Right renal pelvis (tissue), 4 donors: ENCODE measurements around the gene SAXO1. TPM values are rescaled to one million over a fixed set of nuclear protein-coding genes. Genes with fewer than 3 reads are reported as not detected.
"Not testable (repeated sequence)": the region's sequence is repeated elsewhere in the genome, so short reads cannot be mapped to it uniquely, and the experiment has no call there.

Experiments
- DNase-seq, 4 donors: peaks; one replicate each; pipeline ENCODE4 v3.0.0-alpha.2; 2013; ENCODE audit warnings: low read depth in 4 of 4, low spot score in 3 of 4, missing footprints in 1 of 4
- polyA plus RNA-seq, 4 donors: library from polyadenylated mRNA; unstranded; fragments of 120-200 nt; gene quantifications; one replicate each; pipeline ENCODE4 v1.2.1, GENCODE V29; 2013; ENCODE audit not compliant: insufficient read length in 4 of 4

SAXO1 gene
- polyA plus RNA-seq, 4 donors, result 0.17 to 0.26 (median 0.24) TPM

DNA sequence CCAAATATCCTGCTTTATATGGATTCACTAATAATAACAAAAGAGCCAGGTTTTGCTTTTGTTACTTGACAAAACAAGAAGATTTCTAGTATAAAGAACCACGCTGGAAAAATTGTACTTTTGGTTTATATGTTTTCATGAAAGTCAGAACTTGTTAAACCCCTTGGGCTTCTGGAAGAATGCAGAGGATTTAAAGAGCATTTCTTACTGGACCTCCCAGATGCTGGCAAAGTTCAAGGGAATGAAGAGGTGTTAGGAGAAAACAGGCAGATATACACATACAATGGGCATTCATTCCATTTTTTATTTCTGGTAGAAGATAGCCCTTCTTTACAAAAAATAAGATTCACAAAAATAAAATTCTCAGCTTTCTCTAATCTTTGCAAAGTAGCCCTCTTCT lies 61.1 kb downstream of the SAXO1 start:
- DNase-seq, result no peak

DNA sequence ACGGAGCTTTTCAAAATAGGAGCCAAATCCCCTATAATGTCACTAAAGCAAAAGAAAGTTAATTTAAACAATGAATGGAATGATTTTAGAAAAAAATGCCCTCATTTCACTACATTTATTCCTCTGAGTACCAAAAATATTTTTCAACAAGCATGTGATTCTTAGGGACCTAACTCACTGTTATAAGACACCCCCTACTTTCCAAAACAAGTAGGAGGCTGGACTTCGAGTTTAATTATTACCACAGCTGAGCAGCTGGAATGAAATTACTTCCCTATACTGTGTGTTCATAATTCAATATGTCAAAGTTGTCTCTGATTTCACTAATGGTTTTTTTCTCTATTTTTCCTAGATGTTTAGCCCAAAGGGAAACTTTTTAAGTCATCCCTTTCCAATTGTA lies 61.6 kb downstream of the SAXO1 start:
- no peak for DNase-seq

- no peak for DNase-seq
Measured at GRCh38 chr9:18970393-18970792, 62.6 kb downstream of the SAXO1 start.

DNA sequence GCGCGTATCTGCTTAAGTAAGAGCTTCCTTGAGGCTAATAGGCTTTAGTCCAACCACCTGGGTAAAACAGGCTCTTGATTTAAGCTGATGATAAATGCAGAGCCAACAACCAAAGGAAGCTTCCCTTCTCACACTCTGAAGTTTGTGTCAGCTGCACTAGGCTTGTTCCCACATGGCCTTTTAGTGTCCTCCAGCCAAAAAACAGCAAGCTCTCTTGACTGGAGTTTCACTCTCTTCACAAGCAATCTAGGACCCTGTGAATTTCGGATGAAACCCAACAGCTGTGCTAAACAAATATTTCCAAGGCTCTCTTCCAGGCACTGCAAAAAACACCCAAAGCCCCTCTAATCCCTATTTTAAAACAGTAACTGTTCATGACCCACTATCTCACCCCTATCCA lies 63.9 kb downstream of the SAXO1 start:
- DNase-seq, result no peak

DNA sequence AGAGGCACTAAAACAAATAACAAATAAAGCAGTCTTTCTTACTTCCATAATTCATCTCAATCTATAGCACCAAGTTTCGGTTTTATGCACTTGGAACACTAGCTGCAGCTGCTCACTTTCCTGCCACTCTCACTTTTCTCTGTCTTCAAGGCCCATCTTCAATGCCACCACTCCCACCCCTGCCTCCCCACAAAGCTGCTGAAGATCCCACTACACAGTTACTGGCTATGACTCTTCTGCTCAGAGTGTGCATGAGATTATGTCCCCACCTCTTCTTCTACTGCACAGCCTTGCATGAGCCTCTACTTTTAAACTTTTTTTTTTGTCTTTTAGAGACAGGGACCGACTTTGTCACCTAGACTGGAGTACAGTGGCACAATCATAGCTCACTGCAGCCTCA lies 77.4 kb downstream of the SAXO1 start:
- no peak for DNase-seq

DNA sequence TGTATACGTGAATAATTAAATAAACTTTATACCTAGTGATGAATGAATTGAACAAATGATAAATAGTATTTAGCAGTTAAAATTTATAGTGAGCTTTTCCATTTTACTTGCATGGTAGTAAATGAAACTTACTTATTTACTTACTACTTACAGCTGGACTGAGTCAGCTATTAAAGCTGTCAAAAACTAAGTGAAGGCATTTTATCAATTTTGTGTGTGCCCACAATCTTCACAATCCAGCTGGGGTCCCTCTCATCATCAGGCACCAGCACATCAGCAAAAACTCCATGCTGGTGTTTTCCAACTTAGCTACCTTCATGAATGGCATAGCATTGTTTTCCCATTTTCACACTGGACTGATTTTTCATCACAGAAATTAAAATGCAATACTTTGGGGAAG lies 81.1 kb downstream of the SAXO1 start:
- DNase-seq, result no peak

GRCh38 chr9:18947892-18948339 lies 85.1 kb downstream of the SAXO1 start:
- no peak for DNase-seq

DNA sequence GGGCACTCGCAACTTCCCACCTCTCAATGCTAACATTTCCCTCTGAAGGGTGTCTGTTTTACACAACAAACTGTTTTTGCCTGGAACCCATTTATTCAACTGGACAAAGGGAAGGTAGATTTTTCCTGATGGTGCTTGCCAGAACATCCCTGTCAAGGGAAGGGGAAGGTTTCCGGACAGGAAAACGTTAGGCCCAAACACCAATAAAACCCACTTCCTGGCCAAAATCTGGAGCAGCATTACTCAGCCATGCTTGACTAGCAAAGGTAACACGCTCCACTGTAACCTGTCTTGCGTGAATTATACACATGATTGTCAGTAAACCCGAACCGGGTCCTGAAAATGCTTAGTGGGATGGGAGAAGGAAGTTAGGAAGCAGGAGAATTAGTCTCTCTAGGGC lies 90.2 kb downstream of the SAXO1 start:
- no peak for DNase-seq

DNA sequence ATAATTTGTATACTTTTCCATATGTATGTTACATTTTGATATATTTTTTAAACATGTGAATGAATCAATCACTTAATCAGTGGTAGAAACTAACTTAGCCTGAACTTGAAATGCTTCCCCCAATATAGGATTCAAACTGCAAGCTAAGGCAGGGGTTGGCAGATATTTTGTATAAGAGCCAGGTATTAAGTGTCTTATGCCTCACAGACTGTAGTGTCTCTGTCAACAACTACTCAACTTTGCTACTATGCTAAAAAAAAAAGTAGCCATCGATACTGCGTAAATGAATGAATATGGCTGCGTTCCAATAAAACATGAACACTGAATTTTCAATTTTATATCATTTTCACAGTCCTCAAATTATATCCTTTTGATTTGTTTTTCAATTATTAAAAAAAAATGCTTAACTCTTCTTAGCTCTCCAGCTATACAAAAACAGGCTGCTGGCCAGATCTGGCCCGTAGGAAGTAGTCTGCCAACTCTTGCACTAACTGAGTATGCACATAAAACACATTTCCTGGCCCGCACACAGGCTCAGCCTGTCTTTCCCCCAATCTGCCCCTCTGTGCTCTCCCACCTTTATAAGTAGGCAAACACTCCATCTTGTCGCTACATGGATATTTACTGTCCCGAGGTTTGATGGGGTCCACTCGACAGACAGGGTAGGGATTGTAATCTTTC lies 91.8 kb downstream of the SAXO1 start:
- DNase-seq, result no peak

DNA sequence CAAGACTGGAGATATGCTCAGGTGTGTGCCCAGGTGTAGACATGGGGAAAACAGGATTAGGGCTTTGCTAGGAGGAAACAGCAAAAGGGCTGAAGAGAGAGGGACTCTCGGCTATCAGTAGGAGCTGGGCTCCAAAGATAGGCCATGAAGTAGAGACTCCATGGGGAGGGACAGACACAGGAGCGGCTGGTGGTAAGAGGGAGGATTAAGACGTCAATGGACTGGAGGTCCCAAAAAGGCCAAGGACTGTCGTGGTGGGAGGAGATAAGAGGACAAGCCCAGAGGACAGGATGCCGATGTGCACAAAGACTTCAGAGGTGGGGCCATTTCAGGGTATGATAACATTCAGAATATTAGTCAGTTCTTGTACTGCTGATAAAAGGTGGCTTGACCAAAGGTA lies 93.1 kb downstream of the SAXO1 start:
- DNase-seq, result no peak

GRCh38 chr9:18936094-18936871 lies 96.7 kb downstream of the SAXO1 start:
- DNase-seq, result no peak

GRCh38 chr9:18935541-18935940 lies 97.5 kb downstream of the SAXO1 start:
- DNase-seq, result no peak

GRCh38 chr9:18930611-18931010 lies 102.4 kb downstream of the SAXO1 start:
- not testable (repeated sequence) for DNase-seq

- no peak for DNase-seq
Measured at GRCh38 chr9:18928711-18929110, 104.3 kb downstream of the SAXO1 start.

- no peak for DNase-seq
Measured at GRCh38 chr9:18926513-18926912, 106.5 kb downstream of the SAXO1 start.

- no peak for DNase-seq
Measured at GRCh38 chr9:18925880-18926279, 107.1 kb downstream of the SAXO1 start.

DNA sequence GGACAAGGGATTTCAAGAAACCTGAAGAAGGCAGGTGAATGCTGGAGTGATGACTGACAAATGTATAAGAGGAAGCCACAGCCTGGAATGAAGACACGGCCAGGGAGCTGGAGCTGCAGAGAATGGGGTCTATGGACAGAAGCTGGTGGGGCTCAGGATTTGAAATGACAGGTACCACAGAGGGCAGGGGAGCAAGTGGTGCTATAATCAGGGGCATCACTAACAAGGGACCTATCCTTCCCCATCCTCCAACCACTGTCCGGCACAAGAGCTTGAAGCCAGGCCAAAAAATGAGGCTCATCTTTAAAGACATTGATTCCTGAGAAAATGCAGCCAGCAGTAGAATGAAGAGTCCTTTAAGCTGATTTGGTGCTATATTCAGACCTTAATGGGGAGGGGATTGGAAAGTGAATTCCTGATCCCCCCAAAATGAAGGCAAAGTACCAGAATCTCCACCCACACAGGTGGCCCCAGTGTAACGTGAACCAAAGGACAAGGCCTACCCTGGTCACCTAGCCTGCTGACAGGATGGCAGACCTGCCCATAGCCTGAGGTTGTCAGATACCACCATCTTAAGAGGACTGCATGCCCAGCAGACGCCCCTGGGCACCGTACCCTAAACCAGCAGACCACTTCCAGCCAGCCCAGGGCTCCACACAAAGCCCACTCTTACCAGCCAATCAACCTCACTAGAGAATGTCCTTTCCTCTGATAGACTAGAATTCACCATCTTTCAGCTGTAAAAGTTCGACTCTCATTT lies 109.2 kb downstream of the SAXO1 start:
- DNase-seq, result no peak

DNA sequence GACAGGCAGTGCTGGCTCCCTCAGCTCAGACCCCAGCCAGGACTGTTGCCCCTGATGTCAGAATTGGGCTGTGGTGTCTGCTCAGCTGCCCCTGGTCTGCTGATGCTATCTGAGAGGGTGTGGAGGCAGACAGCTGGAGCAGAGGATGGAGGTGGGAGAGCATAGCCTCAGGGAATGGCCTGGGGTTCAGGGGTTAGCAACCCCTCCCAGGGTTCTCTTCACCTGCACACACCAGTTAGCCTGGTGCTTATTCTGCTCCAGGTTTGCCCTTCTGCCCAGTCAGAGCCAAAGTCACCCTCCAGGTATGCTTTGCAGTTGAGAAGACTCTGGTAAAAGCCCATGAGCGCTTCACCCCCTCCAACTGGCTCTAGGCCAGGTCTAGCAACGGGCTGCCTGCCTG lies 109.8 kb downstream of the SAXO1 start:
- DNase-seq, result no peak

DNA sequence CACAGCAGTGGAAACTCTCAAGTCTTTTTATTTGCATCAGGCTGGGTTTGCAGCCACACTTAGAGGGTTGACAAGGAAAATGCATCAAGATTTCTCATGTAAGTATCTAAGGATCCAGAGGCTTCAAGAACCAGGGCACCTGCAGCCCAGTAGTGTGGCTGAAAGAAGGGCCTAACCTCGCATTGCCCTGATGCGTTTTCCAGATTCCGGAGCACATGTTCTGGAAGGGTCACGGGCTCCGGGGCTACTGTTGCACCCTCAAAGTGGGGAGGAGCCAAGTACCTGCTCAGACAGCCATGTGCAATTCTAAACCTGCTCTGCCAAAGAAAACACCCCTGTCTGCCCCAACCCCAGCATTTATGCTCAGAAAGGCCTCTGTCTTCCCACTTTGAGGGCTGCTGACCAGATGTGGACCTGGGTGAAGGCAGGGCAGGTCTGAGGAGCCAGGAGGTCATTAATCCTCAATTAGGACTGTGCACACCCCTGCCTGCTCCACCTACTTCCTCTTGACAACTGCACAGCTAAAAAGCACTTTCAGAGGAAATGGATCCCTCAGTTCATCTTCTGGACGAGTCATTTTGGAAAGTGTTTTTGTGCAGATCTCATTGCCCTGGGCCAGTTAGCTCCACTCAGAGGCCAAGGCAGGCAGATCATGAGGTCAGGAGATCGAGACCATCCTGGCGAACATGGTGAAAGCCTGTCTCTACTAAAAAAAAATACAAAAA lies 110.7 kb downstream of the SAXO1 start:
- DNase-seq, result no peak

DNA sequence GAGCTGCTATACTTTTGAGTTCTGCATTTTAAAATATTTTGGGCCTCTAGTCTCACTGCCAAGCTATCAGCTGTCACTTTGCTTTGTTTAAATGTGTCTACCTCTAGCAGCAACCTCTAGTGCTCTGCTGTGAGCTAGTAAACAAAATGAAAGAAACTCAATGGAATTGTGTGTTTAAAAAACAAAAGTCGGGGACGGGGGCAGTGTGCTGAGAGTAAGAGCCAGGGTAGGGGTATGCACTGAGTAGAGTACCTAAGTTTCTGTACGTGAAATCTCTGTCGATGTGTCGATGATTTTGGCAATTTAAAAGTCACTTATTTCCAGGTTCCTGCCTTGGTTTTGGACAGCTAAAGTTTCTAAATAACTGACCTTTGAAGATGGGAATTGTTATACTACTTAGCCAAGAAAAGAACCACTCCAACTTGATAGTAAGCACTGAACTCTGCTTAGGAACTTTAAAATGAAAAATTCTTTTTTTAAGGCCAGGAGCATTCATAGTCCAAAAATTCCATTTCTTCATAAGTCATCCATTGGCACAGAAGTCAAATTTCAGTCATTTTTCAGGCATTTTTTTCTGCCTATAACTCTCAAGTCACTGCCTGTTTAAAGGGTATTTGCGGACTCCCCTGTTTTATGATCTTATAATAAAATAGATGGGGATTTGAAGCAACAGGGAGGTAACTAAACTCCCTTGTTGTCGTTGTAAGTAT lies 111.5 kb downstream of the SAXO1 start:
- no peak for DNase-seq
